ENCODE data around the gene ARHGEF37.

- TF ChIP-seq CTCF (conservative IDR thresholded peaks at IDR 0.05 in 1 of 2, IDR thresholded peaks at IDR 0.05 in 1 of 2; ENCODE audit: extremely low read depth in 1 of 2, insufficient read depth in 1 of 2, low read depth in 1 of 2, low read length in 2 of 2) (no peak), EZH2 (IDR thresholded peaks at IDR 0.05; ENCODE audit: borderline replicate concordance, low read length) (no peak)
Observed at GRCh38 chr5:149537374-149537975, 43.8 kb upstream of the ARHGEF37 start.

All from mammary epithelial cell (primary cell).